ENCODE results near the gene BCAS3. TPM values are rescaled to one million over a fixed set of nuclear protein-coding genes. Genes with fewer than 3 reads are reported as not detected.

BCAS3 gene
- total and polyA plus RNA-seq, 4 donors, result 5.8 to 24.6 (median 10.1) TPM

DNA sequence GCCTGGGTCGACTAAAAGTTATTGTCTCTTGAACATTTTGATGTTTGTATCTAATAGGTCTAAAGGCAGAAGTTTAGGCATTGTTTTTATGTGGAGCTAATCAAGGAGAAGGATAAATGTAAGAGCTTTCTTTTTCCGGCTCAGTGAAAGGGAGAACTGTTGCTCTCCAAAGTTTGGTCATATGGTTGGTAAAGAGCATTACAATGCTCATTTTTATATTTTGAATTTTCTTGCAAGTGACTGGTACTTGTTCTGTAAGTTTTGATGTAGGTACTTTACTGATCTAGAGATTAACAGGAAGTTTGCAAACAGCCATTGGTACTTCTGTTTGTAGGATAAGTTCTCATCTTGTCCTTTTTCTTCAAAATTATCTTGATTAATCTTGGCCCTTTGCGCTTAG lies 30.9 kb upstream of the BCAS3 start:
- 88% methylated on average over 3 of the region's 3 CpGs for WGBS
- TF ChIP-seq FOXA2 (IDR thresholded peaks at IDR 0.05) (no peak), TAF1 (conservative IDR thresholded peaks at IDR 0.05) (no peak), EGR1 (IDR thresholded peaks at IDR 0.05; ENCODE audit: low read depth in 2 of 2) (no peak), NR2F2 (IDR thresholded peaks at IDR 0.05) (no peak), YY1 (IDR thresholded peaks at IDR 0.05) (no peak), HNF4A (conservative IDR thresholded peaks at IDR 0.05) (no peak), SP1 (IDR thresholded peaks at IDR 0.05) (no peak)
- TF ChIP-seq, protein P1, sequence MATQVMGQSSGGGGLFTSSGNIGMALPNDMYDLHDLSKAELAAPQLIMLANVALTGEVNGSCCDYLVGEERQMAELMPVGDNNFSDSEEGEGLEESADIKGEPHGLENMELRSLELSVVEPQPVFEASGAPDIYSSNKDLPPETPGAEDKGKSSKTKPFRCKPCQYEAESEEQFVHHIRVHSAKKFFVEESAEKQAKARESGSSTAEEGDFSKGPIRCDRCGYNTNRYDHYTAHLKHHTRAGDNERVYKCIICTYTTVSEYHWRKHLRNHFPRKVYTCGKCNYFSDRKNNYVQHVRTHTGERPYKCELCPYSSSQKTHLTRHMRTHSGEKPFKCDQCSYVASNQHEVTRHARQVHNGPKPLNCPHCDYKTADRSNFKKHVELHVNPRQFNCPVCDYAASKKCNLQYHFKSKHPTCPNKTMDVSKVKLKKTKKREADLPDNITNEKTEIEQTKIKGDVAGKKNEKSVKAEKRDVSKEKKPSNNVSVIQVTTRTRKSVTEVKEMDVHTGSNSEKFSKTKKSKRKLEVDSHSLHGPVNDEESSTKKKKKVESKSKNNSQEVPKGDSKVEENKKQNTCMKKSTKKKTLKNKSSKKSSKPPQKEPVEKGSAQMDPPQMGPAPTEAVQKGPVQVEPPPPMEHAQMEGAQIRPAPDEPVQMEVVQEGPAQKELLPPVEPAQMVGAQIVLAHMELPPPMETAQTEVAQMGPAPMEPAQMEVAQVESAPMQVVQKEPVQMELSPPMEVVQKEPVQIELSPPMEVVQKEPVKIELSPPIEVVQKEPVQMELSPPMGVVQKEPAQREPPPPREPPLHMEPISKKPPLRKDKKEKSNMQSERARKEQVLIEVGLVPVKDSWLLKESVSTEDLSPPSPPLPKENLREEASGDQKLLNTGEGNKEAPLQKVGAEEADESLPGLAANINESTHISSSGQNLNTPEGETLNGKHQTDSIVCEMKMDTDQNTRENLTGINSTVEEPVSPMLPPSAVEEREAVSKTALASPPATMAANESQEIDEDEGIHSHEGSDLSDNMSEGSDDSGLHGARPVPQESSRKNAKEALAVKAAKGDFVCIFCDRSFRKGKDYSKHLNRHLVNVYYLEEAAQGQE (IDR thresholded peaks at IDR 0.05), result no peak
- TF ChIP-seq, protein P2, sequence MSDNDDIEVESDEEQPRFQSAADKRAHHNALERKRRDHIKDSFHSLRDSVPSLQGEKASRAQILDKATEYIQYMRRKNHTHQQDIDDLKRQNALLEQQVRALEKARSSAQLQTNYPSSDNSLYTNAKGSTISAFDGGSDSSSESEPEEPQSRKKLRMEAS (IDR thresholded peaks at IDR 0.05), result no peak

DNA sequence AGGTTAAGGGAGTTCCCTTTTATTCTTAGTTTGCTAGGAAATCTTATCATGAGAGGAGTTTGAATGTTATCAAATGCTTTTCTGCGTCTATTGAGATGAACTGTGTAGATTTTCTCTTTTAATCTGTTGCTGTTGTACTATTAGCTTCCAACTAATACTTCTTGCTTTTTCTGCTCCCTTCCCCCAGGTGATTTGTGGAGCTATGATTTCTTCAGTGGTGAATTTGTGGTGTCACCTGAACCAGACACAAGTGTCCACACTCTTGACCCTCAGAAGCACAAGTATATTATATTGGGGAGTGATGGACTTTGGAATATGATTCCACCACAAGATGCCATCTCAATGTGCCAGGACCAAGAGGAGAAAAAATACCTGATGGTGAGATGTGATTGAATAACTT lies 29.9 kb upstream of the BCAS3 start:
- Histone ChIP-seq H3K36me3 (ENCODE audit: control insufficient read depth in 4 of 4, insufficient read depth in 3 of 4, low read depth in 1 of 4, low read length in 3 of 4) (peaks cover 0 to 10% (median 0%) of the 10 kb centered on the region in 4 donors), H3K4me3 (ENCODE audit: low read depth in 1 of 3, low read length in 3 of 3) (no peak overlapping the region), H3K27ac (ENCODE audit: low read depth in 1 of 2, low read length in 2 of 2) (no peak overlapping the region), H3K9ac (ENCODE audit: low read depth in 1 of 2, low read length in 2 of 2) (no peak overlapping the region), H3K4me1 (ENCODE audit: control insufficient read depth in 4 of 4, insufficient read depth in 4 of 4, low read length in 3 of 4) (no peaks in the 10 kb centered on the region), H3K27me3 (ENCODE audit: control insufficient read depth in 4 of 4, insufficient read depth in 4 of 4, low read length in 3 of 4) (no peaks in the 10 kb centered on the region), H3K9me3 (ENCODE audit: control insufficient read depth in 4 of 4, low read length in 3 of 4) (no peaks in the 10 kb centered on the region)
- 83% methylated on average over 1 of the region's 1 CpG for WGBS
- no peak for DNase-seq (ENCODE audit: low spot score)
- TF ChIP-seq, protein P3, sequence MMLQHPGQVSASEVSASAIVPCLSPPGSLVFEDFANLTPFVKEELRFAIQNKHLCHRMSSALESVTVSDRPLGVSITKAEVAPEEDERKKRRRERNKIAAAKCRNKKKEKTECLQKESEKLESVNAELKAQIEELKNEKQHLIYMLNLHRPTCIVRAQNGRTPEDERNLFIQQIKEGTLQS (IDR thresholded peaks at IDR 0.05), result no peak
- TF ChIP-seq EGR1 (IDR thresholded peaks at IDR 0.05; ENCODE audit: low read depth in 2 of 2), result no peak
- TF ChIP-seq RAD21 (IDR thresholded peaks at IDR 0.05), result no peak

More for the DNA sequence above, 30.9 kb upstream of the BCAS3 start:
- no peaks in the 10 kb centered on the region for H3K27me3 ChIP-seq (ENCODE audit: control insufficient read depth in 4 of 4, insufficient read depth in 4 of 4, low read length in 3 of 4)
- DNase-seq (ENCODE audit: low spot score), result no peak
- no peaks in the 10 kb centered on the region for H3K9me3 ChIP-seq (ENCODE audit: control insufficient read depth in 4 of 4, low read length in 3 of 4)
- no peak overlapping the region for H3K4me3 ChIP-seq (ENCODE audit: low read depth in 1 of 3, low read length in 3 of 3)
- no peak overlapping the region for H3K9ac ChIP-seq (ENCODE audit: low read depth in 1 of 2, low read length in 2 of 2)
- no peak overlapping the region for H3K27ac ChIP-seq (ENCODE audit: low read depth in 1 of 2, low read length in 2 of 2)
- peaks cover 0 to 10% (median 0%) of the 10 kb centered on the region in 4 donors for H3K36me3 ChIP-seq (ENCODE audit: control insufficient read depth in 4 of 4, insufficient read depth in 3 of 4, low read depth in 1 of 4, low read length in 3 of 4)
- no peaks in the 10 kb centered on the region for H3K4me1 ChIP-seq (ENCODE audit: control insufficient read depth in 4 of 4, insufficient read depth in 4 of 4, low read length in 3 of 4)

DNA sequence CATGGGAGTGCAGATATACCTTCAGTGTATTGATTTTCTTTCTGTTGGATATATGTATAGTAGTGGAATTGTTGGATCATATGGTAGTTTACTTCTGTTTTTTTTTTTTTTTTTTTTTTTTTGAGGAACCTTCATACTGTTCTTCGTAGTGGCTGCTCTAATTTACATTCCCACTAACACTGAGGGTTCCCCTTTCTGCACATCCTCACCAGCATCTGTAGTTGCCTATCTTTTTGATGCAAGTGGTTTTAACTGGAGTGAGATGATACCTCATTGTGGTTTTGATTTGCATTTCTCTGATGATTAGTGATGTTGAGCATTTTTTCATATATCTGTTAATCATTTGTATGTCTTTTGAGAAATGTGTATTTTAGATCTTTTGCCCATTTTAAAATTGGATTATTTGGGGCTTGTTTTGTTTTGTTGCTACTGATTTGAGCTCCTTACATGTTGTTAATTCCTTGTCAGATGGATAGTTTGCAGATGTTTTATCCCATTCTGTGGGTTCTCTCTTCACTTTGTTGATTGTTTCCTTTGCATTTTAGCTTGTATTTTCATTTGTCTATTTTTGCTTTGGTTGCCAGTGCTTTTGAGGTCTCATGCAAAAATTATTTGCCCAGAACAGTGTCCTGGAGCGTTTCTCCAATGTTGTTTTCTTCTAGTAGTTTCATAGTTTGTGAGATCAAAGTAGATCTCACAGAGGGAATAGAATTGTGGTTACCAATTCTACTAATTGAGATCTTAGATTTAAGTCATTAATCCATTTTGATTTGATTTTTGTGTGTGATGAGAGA lies 25.0 kb upstream of the BCAS3 start:
- DNase-seq (ENCODE audit: low spot score), result no peak
- H3K27ac ChIP-seq (ENCODE audit: low read depth in 1 of 2, low read length in 2 of 2), result no peak overlapping the region
- no peaks in the 10 kb centered on the region for H3K9me3 ChIP-seq (ENCODE audit: control insufficient read depth in 4 of 4, low read length in 3 of 4)
- 89% methylated on average over 2 of the region's 2 CpGs for WGBS
- peaks cover 0 to 11% (median 0%) of the 10 kb centered on the region in 4 donors for H3K36me3 ChIP-seq (ENCODE audit: control insufficient read depth in 4 of 4, insufficient read depth in 3 of 4, low read depth in 1 of 4, low read length in 3 of 4)
- H3K4me1 ChIP-seq (ENCODE audit: control insufficient read depth in 4 of 4, insufficient read depth in 4 of 4, low read length in 3 of 4), result no peaks in the 10 kb centered on the region
- H3K9ac ChIP-seq (ENCODE audit: low read depth in 1 of 2, low read length in 2 of 2), result no peak overlapping the region
- no peak overlapping the region for H3K4me3 ChIP-seq (ENCODE audit: low read depth in 1 of 3, low read length in 3 of 3)
- TF ChIP-seq, protein P4, sequence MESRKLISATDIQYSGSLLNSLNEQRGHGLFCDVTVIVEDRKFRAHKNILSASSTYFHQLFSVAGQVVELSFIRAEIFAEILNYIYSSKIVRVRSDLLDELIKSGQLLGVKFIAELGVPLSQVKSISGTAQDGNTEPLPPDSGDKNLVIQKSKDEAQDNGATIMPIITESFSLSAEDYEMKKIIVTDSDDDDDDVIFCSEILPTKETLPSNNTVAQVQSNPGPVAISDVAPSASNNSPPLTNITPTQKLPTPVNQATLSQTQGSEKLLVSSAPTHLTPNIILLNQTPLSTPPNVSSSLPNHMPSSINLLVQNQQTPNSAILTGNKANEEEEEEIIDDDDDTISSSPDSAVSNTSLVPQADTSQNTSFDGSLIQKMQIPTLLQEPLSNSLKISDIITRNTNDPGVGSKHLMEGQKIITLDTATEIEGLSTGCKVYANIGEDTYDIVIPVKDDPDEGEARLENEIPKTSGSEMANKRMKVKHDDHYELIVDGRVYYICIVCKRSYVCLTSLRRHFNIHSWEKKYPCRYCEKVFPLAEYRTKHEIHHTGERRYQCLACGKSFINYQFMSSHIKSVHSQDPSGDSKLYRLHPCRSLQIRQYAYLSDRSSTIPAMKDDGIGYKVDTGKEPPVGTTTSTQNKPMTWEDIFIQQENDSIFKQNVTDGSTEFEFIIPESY (IDR thresholded peaks at IDR 0.05), result no peak
- TF ChIP-seq RXRA (IDR thresholded peaks at IDR 0.05), result no peak
- TF ChIP-seq GABPA (IDR thresholded peaks at IDR 0.05 in 1 of 2, conservative IDR thresholded peaks at IDR 0.05 in 1 of 2), result no peak
- no peak for TF ChIP-seq YY1 (IDR thresholded peaks at IDR 0.05)
- no peaks in the 10 kb centered on the region for H3K27me3 ChIP-seq (ENCODE audit: control insufficient read depth in 4 of 4, insufficient read depth in 4 of 4, low read length in 3 of 4)
